CD4-positive, alpha-beta T cell treated with Interleukin-6 at 100 ng/mL for 8 hours (primary cell): ENCODE measurements around the gene PTGER3.

Experiments
- DNase-seq: peaks from one replicate; pipeline ENCODE4 v3.0.0-alpha.2; 2020; ENCODE audit warnings: mixed read lengths, low spot score

The PTGER3 gene

DNA sequence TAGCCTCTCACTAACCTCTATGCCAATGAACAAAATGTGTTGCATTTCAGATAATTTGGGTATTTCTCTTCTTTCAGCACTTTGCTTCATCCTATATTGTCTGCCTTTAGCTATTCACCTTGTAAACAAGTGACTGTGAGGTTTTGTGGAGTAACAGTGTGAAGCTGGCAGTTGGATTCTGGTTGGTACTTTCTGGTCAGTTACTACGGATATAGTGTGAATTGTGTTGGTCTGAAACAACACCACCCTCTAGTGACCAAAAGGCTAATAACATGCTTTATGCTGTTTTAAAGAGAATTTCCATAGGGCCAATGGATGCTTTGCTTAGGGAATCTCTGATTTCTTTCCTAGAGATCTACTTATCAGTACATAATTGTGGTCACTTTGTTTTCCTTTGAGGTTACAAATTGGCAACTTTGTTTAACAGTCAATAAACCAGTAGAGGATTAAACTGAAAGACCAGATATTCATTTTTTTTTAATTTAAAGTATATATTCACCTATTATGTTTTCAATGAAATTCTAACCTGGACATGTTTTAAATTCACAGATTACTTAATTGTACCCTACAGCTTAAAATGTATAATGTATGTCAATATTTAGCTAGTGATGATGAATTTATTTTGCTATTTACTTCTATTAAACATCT, 2.5 kb upstream of the PTGER3 start:
- DNase-seq: peak; percentile 33

DNA sequence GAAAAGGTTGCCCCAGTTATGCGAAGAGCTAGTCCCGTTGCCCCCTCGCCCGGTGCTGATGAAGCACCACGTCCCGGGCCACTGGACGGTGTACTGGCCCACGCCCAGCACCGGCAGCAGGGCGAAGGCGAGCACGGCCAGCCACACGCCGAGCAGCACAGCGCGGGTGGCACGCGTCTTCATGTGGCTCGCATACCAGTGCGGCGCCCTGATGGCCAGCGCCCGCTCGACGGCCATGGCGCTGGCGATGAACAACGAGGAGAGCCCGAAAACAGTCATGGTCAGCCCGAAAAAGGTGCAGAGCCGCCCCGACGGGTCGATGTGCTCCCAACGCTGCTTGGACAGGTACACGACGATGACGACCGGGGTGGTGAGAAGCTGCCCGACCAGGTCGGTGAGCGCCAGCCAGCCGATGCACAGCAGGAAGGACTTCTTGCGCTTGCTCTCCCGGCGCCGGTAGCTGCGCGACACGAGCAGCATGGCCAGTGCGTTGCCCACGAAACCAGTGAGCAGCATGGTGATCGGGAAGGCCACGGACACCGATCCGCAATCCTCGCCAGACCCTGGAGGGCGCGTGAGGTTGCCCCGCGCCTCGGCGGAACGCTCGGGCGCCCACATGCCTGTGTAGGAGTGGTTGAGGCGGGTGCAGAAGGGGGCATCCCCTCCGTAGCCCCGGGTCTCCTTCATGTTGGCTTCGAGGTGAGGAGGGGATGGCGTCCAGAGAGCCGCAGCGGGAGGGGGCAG, 553 bp downstream of the PTGER3 start:
- DNase-seq: peak; percentile 8

DNA sequence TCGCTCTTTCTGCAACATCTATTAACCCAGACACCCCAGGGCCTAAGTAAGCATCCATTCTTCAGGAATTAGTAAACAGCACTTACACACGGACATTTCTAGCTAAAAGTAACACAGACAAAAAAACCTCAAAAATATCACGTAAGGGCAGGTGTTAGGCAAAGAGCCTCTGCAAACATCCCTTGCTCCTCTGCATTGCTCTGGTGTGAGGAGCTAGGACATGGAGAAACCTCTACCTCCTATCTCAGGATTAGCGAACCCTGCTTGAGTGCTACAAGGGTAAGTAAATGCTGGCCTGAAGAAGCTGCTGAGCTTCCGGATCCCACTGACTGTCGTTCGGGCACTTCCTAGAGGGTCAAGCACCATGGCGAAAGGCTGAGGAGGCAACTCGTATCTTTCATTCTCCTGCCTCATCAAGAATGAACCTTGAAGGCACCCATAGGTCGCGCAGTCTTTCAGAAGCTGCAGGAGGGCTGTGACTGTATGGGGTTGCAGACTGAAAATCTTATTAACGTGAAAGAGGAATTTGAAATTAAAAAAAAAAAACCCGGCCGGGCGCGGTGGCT, 2.1 kb downstream of the PTGER3 start:
- no peak for DNase-seq

DNA sequence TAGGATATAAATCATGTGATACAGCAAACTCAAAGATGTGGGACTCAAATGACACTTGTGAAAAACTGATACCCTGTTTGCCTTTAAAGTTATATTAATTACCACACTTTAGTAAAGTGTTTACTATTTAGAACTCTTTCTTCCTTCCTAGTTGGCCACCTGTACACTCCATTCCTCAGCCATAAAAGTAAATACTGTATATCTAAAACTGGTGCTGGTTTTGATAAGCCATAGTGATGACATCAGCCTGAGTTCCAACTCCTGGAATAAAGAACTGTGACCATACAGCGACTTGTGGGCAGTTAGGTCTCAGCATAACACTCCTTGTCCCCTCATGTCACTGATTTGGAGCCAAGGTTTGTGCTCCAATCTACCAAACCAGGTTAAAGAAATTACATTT, 2.8 kb downstream of the PTGER3 start:
- no peak for DNase-seq

DNA sequence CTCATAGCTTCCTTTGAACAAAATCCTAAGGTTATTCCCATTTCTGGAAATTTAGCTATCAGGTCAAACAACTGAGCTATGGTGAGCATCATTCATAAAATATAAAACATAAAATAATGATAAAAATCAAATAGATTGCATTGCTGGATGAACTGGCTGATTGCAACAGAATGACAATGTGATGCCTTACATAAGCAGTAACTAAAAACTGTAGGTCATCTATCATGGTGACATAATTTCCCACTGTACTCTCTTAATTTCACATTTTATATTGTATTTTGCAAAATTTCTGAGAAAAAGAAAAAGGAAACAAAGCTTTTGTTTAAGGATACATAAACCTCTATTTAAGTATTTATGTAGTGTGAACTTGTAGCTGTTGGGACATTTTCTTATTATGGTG, 4.6 kb downstream of the PTGER3 start:
- no peak for DNase-seq

DNA sequence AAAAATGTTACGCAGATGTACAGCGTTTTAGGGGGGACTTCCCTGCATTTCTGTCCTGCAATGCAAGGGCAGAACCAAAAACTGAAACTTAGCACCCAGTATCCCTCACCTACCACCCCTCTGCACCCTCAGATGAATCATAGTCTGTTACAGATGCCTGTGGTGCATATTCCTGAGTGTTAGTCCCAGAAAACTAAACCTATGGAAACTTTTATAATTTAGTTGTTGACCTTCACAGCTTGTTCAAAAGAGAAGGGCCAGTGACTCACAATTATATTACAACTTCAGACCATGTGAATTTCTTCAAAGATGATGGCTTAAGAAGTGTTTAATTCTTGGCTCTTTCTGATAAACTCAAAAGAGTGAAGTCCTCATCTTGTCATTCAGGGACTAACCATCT, 5.8 kb downstream of the PTGER3 start:
- DNase-seq: no peak

DNA sequence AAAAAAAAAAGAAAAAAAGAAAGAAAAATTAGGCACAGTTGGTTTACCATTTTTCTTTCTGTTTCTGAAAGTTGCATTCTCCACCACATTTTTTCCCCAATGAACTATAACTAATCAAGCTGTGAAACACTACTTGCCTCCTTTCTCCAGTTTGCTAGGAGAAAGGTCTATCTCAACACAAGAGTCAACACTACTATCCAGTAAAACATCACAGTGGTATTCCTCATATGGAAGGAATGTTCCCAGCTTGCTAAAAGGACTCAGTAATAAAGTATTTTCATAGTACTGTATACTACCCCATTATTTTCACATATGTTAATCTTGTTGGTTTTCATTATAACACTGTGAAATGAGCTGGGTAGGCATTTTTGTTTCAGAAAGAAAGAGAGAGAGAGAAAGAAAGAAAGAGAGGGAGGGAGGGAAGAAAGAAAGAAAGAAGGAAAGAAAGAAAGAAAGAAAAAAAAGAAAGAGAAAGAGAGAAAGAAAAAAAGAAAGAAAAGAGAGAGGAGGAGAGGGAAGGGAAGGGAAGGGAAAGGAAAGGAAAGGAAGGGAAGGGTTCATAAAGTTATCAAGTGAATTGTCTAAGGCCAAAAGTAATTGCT, 7.9 kb downstream of the PTGER3 start:
- DNase-seq: no peak

DNA sequence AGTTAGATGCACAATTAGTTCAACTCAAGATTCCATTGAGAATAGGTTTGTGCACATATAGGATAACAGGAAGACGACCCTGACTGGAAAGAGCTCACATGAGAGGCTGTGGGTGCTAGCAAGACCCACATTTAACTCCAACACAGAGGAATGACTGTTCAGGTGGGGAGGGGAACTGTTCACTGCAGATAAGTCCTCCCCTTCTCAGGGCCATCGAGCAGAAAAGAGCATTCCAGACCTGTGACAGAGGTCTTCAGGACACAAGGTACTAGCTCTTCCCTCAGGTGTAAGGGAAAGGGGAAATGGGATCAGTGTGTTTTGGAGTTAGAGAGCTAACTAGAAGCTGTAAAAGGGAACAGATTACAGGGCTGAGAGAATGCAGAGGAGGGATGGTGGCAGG, 8.7 kb downstream of the PTGER3 start:
- no peak for DNase-seq

DNA sequence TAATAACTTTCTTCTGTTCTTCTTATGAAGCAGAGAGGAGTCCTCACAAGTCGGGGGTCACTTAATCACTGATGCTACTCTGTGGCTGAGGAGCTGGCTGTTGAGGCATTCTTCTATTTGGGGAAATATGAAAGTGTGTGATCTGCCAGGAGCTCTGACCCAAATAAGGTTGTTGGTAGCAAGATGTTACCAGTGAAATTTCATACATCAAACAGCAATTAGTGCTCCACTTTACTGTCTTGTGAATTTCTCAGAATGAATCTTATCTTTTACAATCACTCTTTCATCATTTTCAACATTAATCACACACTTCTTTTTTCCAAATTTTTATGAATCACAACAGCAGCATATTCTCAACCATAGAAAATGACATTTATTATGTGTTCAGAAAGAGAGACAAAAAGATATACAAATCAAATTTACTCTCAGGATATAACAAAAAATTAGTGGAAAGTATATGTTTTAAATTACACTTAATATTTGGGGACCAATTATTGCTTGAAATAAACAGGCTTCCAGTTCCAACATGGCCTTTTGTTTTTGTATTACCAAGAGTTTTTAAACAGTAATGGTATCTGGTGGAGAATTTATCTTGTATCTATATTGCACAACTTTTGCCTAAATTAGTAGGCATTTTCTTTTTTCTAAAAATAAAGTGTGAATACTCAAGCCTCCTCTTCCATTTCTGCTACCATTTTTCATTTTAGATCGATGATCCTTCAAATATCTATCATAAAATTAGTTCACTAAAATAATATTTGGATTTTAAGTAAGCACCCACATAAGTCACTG, 9.6 kb downstream of the PTGER3 start:
- no peak for DNase-seq

DNA sequence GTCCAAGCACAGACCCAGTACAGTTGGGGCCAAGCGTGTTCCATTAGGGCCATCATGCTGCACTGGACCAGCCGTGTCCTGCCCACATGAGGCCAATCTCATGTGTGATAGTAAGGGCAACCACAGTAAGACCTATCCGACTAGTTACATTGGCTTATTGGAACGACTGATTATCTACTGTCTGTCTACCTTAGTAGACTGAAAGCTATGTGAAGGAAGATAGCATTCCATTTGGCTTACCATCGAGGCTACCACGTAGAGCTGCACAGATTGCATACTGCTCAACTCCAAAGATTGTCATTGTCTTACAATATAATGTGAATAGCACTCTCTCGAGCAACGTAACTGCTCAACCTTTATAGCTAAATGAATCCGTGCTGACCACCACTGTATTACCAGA, 10.6 kb downstream of the PTGER3 start:
- DNase-seq: no peak

DNA sequence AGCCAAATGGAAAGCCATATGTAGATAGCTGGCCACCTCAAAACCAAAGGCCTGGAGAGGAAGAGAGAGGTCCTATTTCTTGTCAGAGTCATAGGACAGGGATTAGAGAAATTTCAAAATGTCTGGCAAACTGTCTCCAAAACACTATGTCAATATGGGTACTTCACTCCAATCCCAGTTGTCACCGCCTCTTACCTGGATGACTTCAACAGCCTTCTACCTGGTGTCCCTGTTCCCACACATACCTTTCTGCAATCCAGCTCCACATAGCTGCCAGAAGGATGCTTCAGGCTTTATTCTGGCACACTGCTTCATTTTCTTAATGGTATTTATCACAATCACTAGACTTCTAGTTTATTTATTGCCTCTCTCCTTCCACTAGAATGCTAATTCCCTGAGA, 14.5 kb downstream of the PTGER3 start:
- no peak for DNase-seq

DNA sequence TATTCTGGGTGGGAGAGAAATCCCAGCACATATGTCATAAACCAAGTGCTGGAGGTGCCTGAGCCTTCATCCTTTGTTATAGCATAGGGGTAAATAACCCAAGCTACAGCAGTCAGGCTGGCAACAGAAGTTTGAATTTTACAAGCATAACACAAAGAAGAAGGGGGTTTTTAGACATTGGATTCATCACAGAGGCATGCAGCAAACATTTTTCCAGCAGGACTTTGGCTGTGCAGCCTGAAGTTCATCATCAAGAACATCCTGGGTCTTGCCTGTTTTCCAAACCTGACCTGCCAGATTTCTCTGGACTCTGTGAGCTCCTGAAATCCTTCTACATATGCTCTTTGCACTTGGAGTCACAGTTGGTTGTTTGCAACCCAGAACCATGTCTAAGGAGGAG, 16.2 kb downstream of the PTGER3 start:
- DNase-seq: no peak

DNA sequence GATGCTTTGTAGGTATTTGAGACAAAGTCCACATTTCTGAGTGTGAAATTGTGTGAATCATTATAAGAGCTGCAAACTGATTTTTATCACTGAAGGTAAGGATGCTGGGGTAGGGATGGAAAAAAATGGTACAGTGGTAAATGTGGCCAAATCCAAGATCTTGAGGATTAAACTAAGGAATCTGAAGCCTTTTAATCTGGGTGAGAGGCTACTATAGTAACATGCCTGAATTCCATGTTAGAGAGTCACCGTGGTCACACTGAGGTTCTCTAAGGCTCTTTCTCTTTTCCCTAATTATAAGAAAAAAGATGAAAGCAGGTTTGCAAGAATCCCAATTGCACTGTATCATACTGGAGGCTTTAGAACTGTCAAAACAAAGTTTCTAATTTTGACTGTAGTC, 17.6 kb downstream of the PTGER3 start:
- DNase-seq: no peak

DNA sequence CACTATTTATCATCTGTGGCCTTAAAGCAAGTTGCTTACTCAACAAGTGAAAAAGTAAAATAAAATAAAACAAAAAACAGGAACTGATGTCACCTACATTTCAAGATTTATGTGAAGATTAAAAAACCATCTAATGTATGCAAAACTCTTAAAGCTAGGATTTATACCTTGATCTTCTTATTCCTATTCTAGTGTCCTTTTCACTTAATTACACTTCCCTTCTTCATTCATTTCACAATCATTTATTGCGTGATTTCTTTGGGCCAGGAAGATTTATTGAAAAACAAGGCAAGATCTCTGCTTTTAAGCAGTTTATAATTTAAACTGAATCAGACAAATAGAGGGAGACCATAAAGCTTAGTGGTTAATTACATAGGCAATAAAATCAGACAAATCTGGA, 18.6 kb downstream of the PTGER3 start:
- no peak for DNase-seq

DNA sequence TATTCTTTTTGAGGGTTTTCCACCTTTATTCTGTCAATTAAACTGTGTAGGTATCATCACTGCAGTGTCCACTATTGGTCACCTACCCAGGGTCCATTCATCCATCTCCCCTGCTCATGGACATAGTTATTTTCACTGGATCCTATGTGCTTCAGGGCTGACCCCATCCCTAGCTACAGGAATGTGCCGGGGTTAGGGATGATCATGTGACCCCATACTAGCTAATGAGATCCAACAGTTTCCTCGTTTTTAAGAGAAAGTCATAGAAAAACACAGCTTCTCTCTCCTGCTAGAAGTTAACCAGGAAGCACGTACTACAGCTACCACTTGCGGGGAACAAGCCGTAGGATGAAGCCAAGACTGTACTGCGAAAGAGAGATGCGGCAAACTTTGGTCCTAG, 19.6 kb downstream of the PTGER3 start:
- DNase-seq: no peak

DNA sequence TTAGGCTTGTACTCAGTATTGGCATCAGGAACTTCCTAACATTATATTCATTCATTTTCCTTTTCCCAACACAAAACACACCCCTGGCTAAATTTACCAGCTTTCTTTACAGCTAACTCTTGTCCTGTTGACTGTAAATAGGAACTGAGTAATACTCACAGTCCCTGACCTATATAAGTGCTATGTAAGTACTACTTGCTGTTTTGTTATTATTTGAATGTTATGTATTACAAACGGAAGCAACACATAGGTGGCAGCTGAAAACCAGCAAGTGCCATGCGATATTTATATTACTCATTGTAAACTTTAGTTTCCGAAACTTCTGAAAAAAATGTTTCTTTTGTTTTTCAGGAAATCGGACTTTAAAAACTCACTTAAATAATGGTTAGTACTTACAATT, 21.5 kb downstream of the PTGER3 start:
- no peak for DNase-seq

DNA sequence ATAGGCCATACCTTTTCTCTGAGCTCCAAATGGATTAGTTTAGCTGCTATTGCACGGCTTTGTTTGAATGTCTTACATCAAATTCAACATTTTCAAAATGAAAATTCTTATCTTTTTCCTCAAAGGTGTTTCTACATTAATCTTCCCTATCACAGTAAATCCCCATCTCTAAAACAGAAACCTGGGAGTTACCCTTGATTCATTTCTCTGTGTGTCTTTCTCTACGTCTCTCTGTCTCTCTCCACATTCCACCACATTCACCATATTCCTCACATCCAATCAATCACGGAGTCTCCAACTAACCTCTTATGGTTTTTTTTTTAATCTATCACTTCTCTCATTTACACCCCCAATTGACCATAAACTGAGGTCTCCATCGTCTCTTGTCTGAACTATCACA, 24.1 kb downstream of the PTGER3 start:
- DNase-seq: no peak

DNA sequence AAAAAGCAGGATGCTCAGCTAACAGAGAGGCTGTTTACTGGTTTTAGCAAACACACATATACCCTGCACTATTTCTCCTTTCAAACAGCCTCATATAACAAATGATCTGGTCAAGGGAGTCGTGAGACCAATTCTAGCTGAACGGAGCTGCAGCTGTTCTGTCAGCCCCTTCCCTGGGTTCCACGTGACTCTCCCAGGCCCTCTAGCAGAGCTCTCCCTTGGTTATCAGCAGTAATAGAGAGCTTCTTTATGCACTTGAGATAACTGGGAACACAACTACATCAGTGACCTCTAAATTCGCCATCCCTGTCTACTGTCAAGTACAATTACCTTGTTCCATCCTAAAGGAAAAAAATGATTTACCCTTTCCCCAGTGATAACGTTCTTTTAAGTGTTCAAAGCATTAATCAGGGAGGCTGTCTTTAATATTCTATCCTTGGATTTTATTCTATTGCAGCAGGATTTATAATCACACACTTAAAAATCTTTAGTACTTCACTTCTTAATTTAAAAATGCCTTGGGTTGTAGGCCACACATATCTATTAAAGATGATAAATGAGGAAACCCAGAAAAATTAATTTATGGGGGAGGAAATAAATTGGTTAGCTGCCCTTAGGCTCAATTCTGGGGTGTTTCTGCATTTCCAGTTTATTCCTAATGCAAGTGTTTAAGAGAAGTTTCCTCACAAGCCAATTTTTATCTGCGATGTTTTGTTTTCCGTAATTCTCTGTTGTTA, 28.2 kb downstream of the PTGER3 start:
- no peak for DNase-seq

DNA sequence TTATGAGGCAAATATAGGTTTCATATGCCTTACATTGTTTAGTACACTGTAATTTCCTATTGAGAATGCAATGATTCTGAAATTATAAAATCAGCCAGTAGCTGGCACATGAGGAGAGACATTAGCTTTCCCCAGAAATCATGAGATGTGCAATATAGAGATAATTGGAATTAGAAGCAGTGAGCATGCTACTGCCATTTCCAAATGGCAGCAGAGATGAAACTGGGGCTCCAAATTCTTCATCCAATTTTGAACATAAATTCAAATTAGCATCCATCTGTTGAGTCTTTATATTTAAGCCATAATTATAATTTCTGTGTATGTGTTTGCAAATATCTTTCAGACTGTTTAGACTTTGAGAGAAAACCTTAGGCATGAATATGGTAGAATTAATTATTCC, 28.8 kb downstream of the PTGER3 start:
- no peak for DNase-seq

DNA sequence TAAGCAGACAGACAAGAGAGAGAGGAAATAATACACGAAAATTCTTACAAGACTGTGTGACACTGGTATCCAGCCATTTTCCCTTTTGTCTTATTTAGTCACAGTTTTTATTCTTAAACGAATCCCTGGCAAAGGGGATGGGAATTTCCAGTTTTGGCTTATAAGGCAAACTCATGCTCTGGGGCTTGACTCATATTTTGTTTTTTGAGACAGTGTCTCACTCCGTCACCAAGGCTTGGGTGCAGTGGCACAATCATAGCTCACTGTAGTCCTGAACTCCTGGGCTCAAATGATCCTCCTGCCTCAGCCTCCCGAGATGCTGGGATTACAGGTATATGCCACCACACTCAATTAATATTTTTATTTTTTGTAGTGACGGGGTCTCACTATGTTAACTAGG, 31.9 kb downstream of the PTGER3 start:
- DNase-seq: no peak

DNA sequence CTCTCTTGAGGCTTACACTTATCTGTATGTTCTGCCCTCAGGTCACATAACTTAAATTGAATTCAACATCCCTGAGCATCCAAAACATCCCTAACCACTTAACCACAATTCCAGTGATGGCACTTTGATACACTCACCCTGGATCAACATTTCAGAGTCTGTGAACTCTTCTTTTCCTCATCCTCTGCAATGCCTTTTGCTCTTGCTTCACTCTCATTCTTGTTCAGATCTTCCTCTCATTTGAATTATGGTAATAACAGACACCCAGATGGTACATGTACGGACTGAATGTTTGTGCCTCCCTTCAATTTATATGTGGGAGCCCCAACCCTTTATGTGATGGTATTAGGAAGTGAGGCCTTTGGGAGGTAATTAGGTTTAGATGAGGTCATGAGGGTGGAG, 33.4 kb downstream of the PTGER3 start:
- no peak for DNase-seq
